ENCODE results near the gene FCN1.

FCN1 gene

DNA sequence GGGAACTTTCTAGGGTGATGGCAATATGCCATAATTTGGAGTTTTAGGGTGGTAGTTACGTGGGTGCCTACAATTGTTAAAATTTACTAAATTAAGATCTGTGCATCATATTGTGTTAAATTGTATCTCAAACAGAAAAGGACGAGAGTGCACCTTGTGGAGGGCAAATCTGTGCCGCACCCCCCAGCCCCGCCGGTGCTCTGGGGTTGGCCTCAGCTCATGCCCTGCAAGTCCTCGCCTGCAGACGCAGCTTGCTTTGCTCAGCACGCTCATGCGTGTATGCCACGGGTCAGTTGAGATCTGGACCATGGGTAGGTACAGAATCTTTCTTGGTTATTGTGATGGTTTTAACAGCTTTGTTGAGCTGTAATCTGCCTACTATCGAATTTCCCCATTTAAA lies 33.7 kb upstream of the FCN1 start:
- DNase-seq: no peak

DNA sequence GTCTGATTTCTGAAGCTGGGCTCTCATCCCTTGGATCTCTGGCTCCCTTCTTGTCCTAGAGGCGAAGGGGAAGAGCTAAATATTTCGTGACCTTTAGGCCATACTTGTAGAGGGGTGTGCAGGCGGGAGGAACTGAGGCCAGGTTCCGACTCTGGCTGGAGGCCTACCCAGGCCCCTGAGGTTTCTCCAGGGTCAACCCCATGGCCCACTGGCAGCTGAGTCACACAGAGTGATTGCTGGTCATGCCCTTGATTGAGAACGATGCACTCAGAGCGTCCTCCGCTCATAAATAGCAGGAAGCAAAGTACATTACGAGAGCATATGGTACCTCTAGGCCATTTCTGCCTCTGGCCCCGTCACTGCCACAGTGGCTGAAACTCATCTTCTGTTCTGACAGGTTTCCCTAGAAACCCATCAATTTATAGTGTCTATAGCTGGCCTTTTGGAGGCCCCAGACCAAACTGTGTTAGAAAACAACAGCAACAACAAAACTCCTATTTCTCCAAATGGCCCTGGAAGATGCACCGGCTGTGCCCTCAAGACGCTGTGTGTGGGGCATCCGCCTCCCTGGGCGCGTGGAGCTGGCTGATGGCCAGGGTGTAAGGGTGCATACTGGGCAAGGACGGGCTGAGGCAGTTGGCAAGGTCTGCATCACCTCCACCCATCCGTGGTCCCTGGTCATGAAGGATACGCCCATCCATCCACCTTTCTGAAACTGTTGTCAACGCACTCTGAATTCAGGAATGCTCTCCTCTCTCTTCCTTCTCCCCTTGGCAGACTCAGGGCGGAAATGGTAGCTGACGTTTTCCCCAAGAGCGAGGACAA lies 32.9 kb upstream of the FCN1 start:
- no peak for DNase-seq

DNA sequence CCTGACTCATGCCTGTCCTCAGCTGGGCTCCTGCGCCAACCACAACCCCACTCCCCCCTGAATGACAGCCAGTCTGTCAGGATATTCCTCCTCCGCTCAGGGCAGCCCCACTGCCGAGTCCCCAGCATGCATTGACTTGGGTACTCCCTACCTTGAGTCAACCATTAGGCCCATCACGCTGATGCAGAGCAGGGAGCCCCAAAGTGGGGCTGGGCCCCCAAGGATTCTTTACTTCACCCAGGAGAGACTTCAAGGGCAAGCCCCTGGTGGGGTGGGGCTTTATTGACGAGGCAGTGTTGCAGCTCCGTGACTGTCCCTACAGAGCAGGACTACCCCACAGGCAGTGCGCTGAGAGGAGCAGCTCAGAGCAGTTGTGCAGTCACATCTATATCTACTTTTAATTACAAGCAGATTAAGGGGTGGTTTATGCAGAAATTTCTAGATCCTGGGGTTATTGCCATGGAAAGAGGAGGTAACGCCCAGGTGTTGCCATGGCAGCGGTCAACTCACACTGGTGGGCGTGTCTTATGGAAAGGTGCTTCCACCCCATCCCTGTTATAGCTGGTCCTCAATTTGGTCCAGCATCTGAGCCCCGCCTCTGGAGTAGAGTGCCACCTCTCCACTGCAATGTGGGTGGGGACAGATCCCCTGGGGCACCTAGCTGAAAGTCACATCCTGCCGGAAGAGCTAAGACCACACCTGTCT lies 32.1 kb upstream of the FCN1 start:
- DNase-seq: no peak

DNA sequence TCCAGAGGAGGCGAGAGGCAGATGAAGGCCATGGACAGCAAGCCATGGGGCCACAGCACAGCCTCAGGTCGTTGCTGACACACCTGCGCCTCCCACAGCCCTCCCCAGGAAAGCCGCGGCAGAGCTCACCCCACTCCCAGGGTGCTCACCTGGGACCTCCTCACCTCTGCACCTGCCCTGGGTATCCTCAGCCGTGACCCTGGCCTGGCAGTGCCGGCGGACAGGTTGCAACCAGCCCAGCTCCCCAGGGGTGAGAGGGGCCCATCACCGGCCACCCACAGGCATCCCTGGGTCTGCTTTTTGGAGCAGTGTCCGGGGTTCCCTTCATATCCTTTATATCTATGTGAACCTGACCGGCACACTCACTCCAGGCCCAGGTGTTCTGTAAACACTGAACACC lies 30.4 kb upstream of the FCN1 start:
- DNase-seq: no peak

DNA sequence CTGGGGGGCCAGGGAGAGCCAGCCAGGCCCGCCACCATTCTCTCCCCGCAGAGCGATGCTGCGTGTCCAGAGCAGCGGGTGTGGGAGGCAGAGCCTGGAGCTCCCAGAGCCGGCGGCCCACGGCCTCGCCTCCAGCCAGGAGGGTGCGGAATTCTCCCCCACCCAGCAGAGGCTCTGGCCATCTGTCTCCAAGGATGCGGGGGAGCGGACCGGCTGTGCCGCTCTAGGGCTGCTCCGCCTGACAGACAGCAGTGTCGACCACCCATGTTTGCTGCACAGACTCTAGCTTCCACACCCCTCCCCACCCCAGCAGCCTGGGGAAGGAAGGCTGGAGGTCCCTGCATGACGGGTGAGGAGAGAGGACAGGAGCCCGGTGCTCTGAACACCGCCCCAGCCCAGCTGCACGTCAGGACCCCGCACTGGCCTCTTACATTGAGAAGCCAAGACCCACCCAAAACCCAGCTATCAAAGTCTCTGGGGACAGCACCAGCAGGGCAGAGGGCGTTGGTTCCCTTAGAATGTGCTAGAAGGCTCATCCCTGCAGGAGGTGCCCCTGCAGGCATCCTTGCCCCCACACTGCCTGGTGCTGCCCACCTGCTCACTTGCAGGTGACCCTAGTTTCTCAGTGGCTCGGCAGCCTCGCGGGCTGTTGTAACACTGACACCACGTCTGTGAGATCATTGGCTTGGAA lies 29.7 kb upstream of the FCN1 start:
- DNase-seq: no peak

DNA sequence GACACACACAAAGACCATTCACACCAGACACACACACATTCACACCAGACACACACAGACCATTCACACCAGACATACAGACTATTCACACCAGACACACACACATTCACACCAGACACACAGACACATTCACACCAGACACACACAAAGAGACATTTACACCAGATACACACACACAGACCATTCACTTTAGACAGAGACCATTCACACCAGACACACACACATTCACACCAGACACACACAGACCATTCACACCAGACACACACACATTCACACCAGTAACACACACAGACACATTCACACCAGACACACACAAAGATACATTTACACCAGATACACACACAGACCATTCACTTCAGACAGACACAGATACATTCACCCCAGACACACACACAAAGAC lies 29.0 kb upstream of the FCN1 start:
- DNase-seq: no peak

DNA sequence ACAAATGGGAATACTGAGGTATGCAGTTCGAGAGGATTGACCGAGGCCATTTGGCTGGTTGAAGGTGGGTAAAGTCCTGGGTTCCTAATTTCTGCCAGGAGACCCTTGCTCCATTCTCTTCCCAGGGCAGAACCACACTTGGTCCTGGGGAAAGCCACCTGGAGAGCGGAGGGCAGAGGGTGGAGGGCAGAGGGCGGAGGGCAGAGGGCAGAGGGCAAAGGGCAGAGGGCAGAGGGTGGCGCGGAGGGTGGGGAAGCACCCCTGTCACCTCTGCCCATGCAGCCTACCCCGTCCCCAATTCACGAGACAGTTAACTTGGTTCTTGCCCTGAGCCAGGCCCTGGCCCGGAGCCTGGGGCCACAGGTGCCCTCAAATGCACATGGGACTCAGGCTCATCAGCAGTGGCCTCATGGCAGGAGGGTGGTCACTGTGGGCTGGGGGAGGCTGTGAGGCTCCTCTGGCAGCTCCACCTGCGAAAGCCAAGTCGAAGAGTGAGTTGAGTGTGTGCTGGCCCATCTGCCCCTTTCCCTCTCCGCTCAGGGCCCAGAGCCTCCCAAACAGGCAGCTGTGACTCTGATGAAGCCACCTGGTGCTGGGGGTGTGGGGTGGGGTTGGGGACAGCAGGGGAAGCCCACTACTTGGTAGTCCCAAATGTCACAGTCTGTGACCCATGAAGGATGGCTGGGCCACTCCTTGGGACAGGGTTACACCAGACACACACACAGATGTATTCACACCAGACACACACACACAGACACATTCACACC lies 28.0 kb upstream of the FCN1 start:
- DNase-seq: no peak

DNA sequence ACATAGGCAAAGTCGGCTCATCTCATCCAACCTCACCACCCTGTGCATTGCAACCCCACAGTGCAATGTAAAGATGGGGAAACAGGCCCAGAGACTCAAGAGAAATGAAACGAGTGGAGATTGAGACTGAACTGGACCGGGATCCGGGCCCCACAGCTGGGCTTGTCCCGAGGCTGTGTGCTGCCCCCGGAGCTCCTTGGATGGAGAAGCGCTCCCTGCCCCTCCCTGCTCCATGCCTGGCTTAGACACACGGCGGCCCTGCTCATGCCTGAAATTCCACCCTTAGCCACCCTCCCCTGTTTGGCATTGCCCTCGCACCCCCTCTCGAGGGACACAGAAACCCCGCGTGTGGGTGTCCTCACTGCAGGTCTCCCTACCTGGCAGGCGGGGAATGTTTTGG lies 27.2 kb upstream of the FCN1 start:
- no peak for DNase-seq

DNA sequence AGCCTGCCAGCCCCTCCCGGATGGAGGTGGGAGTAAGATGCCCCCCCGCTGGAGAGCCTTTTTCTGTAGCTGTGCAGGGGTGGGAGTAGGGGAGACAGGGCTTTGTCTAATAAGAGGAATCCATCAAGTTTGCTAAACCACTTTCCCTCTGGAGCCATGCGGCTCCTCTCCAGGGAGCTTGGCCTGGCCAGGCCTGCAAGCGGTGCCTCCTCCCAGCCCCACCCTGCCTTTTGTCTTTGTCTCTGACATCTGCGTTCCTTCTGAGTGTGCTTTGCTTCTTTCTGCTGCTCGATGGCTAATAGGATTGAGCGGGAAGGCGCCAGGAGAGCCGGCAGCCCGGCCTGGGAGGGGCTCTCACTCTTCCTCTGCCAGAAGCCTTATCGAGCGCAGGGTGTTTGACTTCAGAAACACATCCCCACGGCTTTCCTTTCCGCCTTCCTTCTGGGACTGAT lies 26.7 kb upstream of the FCN1 start:
- DNase-seq: no peak

DNA sequence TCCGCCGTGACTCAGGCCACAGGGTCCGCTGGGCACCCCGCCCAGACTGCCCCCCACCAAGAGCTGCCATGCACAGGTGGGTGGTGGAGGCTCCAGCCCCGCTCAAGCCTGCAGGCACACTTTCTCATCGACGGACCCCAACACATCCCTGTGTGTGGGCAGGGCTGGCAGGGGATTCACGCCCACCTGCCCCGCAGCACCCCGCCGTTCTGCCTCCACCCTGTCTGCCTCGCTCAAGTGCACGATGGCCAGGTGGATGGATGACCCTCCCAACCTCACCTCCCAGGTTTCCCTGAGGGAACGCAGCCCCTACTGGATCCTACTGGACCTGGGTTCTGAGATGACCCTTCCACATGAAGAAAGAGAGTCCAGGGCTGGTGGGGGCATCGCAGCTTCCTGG lies 26.1 kb upstream of the FCN1 start:
- DNase-seq: no peak

DNA sequence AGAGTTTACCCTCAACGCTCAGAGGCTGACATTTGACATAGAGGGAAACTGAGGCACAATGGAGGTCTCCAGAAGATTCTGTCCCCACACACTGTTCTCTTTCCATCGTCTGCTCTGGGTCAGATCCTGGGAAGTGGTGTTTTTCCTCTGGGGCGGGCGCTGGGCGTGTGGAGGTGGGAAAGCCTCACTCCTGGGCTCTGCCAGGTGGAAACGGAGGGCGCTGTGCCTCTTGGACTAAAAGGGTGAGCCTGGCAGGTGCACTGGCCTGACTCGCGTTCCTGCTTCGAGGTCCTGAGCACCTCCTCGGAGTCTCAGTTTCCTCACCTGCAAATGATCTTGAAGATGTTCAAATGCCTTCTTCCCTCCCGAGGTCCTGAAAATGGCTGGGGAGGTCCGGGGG lies 25.7 kb upstream of the FCN1 start:
- DNase-seq: no peak

DNA sequence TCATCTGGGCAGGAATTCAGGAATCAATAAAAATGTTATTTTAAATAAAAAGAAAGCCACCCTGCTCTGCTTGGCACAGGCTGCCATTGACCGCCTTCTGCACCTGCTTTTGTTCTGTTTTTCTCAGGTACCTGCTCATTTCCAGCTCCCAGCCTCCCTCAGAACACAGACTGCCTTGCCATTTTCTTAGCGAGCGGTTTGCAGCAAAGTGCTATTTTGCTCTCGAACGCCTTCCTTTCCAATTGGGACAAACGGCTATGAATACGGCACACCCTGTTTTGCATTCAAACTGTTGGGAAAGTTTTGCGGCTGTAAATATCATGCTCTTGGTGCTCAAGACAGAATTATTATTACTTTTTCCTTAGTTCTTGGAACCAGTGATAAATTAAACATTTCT lies 25.1 kb upstream of the FCN1 start:
- DNase-seq: no peak

DNA sequence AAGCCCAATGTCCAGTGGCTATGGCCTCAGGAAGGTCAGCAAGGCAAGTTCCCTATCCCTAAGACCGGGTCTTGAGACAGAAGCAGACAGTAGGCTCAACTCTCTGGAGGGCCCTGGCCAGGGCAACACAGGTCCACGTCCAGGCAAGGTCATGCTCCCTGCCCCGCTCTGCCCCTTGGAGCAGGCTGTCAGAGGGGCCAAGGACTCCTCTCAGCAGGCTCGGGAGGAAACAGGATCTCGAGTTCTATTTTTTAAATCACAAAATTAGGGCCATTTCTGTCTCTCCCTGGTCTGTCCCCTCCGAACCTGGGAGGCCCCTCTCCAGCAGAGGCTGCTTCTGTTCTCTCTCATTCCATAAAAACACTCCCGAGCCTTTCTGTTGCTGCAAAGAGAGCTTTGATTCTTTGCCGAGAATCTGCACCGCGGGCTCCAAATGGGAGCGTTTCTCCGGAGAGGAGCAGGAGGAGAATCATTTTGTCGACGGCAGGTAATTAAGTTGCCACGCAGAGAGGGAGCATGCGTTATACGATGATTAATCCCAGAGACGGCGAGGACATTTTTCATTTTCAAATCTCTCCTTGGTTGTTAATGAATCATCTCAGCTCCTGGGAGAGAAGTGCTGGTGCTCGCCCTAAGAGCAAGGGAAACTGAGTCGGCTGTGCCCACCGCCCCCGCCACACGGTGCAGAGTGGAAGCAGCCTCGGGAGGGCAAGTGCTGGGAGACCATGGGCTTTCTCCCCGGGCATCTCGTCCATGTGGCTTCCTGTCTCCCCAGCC lies 24.5 kb upstream of the FCN1 start:
- DNase-seq: no peak

DNA sequence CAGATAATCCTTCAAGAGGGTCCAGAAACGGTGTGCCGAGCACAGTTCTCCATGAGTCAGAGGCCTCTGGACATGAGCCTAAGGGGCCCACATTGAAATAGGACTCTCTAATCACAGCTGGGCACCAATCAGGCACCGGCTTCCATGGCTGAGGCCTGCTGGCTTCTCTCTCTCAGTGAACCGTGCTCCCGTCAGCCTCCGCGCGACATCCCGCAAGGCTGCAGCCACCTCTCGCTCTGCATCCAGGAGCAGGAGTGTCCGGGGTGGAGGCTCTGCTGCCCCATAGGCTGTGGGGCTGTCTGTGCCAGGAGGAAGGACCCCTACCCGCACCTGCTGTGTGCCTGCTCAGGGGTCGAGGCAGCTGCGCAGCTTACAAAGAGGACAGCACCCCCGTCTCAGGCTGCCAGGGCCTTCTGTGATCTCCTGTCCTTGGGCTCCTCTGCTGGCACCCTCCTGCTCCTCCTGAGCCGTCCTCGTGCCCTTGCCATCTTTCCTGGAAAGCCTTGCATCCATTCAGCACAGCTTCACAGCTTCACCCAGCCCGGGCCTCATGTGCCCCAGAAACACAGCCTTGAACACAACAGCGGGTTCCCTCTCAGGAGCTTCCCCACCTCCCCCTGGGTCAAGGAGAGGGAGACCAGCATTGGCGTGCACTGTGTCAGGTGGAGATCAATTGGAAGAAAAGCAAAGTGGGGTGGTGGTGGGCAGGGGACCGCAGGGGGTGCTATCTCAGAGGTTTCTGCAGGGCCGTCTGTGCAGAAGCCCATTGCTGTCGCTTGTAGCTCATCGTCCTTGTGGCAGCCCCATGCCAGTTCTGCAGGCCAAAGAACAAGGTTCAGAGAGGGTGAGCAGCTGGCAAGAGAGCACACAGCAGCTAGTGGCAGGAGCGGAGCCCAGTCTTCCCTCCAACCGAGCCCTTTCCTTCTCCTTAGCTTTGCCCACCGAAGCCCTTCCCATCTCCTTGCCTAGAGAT lies 22.8 kb upstream of the FCN1 start:
- DNase-seq: no peak

DNA sequence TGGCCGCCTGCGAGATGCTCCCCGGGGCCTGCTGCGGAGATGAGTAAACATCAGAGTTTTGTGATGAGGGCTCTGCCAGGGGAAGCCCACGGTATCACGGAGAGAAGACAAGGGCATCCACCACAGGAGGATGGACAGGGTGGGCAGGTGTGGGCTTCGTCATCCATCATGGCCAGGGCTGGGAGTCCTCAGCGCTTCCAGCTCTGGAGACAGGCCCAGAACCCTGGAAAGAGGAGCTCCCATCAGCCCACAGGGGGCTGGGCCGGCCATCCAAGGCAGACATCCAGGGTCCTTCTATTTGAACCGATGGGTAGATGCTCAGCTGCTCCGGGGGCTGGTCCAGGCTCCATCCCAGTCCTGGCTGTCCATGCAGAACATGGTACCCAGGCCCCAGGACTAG lies 22.1 kb upstream of the FCN1 start:
- no peak for DNase-seq

DNA sequence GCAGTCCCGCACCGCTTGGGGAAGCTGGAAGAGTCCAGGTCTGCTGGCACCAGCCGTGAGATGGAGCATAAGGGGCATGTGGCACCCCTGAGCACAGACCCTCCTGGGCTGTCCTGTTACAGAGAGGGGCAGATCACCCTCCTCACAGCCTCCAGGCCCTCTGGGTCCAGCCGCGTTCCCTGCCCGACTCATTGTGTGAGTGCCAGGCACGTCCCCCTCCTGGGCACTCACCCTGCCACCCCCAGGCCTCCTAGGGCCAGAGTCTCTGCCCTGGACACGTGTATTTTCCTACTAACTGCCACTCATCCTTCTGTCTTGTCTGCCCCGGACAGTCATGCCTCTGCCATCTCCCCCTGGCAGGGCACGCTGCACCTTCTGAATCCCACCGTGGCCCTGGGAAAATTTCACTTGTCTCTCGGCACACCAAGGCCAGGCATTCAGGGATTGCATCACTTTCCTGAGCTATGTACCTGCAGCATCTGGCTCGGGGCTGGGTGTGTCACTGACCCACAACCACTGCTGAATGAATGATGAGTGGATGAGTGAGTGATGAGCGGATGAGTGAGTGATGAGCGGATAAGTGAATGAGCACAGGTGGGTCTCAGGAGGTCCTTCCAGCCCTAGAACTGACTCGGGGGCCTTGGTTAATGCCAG lies 21.5 kb upstream of the FCN1 start:
- DNase-seq: no peak

DNA sequence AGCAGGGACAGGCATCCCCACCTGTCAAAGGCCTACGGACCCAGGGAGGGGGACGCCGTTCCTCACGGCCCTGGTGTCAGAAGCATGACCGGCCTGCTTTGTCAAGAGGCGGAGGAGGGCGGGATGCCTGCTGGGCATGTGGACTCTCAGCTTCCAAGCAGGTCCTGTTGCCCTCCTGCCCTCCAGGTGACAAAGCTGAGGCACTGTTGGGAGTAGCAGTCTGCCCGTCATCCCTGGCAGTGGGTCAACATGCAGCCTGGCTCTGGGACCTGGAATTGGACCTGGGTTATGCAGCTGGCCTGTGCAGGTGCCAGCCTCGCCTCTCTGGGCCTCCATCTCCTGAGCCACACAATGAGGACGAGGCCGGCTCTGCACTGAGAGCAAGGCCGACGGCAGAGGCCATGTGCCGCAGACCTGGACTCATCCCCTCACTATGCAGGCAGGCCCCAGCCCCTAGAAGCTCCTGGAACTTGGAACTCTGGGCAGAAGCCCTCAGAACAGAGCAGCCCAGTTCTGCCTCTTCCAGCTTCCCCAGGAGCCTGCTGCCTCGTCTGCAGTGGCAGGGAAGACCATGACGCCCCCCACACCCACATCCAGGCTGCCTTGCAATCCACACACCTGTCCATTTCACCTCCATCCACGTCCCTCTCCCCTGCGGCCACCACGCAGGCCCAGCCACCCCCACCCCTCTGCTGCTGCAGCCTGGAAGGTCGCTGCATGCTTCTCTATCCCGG lies 20.8 kb upstream of the FCN1 start:
- DNase-seq: no peak

DNA sequence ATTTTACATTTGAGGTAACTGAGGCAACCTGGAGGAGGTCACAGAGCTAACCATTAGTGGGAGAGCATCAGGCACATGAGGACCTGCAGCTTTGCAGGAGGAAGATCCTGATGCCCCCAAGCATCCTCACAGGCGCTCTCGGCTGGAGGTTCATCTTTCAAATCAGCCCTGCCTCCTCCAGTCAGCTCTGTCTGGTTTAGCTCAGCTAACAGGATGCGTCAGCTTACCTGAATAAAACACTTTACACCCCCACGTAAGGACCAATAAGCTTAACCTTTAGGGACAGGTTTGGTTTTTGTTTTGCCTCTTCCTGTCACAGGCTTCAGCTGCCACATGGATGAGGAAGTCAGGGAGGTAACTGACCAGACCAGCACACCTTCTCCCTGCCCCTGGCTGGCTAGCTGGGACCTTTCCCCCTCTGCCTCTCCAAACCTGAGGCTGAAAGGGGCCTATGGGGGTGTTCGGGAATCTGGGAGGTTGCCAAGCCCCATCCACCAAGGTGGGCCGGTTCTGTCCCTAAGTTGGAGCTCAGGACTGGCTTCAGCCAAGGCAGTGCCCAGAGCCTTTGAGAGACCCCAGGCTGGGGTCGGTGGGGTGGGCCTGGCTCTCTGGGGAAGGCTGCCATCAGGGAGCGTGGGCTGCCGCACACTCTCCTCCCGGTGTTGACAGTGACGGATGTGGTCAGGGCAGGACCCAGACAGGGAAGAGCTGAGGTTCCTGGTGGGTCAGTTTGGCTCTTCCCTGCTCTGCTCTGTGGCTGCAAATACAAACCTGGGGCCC lies 20.0 kb upstream of the FCN1 start:
- DNase-seq: no peak

DNA sequence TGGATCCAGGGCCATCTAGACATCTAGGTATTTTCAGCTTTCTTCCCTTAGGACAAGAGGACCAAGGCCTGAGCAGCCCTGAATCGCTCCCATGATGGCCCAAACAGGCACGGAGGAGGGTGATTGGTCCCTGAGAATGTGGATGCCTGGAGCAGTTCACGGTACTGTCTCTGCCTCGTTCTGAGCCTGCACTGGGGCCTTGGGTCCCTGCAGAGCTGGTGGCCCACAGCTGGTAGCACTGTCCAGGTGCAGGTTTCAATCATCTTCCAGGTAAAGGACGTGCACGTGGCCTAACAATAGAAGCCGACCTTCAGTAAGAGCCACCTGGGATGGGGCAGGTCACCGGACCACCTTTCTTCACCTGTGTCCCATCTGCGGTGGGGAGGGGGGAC lies 19.4 kb upstream of the FCN1 start:
- no peak for DNase-seq

Data from effector CD4-positive, alpha-beta T cell (primary cell).